Measurements from ENCODE around the gene ZDHHC16. TPM values are rescaled to one million over a fixed set of nuclear protein-coding genes. Genes with fewer than 3 reads are reported as not detected.
A peak's percentile ranks its signal among the peaks of the same experiment; 100 is the strongest.
"Not testable (repeated sequence)": the region's sequence is repeated elsewhere in the genome, so short reads cannot be mapped to it uniquely, and the experiment has no call there.

ZDHHC16 gene
- polyA plus RNA-seq, 1 donor: 30.7 TPM

DNA sequence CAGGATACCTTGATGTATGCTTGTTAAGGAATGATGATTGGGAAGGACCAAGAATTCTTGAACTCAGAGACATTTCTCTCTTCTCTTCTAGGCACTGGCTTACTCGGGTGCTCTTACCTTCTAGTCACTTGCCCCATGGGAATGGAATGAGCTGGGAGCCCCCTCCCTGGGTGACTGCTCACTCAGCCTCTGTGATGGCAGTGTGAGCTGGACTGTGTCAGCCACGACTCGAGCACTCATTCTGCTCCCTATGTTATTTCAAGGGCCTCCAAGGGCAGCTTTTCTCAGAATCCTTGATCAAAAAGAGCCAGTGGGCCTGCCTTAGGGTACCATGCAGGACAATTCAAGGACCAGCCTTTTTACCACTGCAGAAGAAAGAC, 10.7 kb downstream of the ZDHHC16 start:
- H3K27ac ChIP-seq (ENCODE audit: low read length): no peak overlapping the region
- no peaks in the 10 kb centered on the region for H3K27me3 ChIP-seq (ENCODE audit: control insufficient read depth, insufficient read depth, low read length)
- no peaks in the 10 kb centered on the region for H3K4me1 ChIP-seq (ENCODE audit: control insufficient read depth, insufficient read depth, low read length)
- no peaks in the 10 kb centered on the region for H3K9me3 ChIP-seq (ENCODE audit: control insufficient read depth, low read depth, low read length)
- no peak for DNase-seq
- H3K36me3 ChIP-seq (ENCODE audit: control insufficient read depth, insufficient read depth, low read length): peaks cover 89% of the 10 kb centered on the region
- no peak overlapping the region for H3K4me3 ChIP-seq (ENCODE audit: low read length)
- WGBS (ENCODE audit: insufficient coverage, low lambda C conversion rate): no CpG with 5 or more reads among the region's 3 CpGs

DNA sequence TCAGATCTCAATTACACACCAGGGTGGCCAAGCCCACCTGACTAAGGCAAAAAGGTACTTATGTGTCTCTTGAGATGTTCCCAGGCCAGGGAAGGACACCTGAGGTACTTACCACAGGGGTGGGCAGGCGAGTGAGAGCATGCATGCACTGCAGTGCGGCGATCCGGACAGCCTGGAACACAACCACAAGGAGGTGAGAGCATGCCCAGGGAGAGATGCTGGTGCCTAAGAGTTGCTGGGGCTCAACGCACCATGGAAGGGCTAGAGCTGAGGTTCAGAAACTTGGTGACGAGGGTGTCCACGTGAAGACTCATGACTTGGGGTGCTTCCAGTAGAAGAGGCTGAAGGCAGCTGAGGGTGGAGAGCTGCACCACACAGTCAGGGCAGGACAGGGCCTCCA, 13.1 kb downstream of the ZDHHC16 start:
- Histone ChIP-seq H3K36me3 (ENCODE audit: control insufficient read depth, insufficient read depth, low read length) (peaks cover 90% of the 10 kb centered on the region), H3K9me3 (ENCODE audit: control insufficient read depth, low read depth, low read length) (no peaks in the 10 kb centered on the region), H3K4me3 (ENCODE audit: low read length) (no peak overlapping the region), H3K4me1 (ENCODE audit: control insufficient read depth, insufficient read depth, low read length) (no peaks in the 10 kb centered on the region), H3K27ac (ENCODE audit: low read length) (no peak overlapping the region), H3K27me3 (ENCODE audit: control insufficient read depth, insufficient read depth, low read length) (no peaks in the 10 kb centered on the region)
- WGBS (ENCODE audit: insufficient coverage, low lambda C conversion rate): no CpG with 5 or more reads among the region's 7 CpGs
- DNase-seq: no peak

DNA sequence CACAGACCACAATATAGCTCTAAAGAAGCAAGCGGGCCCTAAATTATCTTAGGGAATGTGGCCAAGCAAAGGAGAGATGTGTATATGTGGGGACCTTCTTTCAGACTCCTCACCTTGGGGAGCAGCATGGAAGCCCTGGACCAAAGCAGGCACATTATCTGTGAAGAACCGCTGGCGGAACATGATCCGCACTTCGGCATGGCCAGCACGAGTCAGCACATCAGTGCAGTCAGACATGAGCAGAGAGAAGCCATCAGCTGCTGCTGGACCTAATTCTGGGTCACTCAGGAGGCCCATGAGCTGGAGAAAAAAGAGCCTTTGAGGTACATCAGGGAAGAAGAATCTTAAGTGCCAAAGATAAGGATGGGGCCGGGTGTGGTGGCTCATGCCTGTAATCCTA, 14.0 kb downstream of the ZDHHC16 start:
- Histone ChIP-seq H3K4me3 (ENCODE audit: low read length) (no peak overlapping the region), H3K27me3 (ENCODE audit: control insufficient read depth, insufficient read depth, low read length) (no peaks in the 10 kb centered on the region), H3K27ac (ENCODE audit: low read length) (no peak overlapping the region), H3K36me3 (ENCODE audit: control insufficient read depth, insufficient read depth, low read length) (peaks cover 90% of the 10 kb centered on the region), H3K4me1 (ENCODE audit: control insufficient read depth, insufficient read depth, low read length) (no peaks in the 10 kb centered on the region), H3K9me3 (ENCODE audit: control insufficient read depth, low read depth, low read length) (no peaks in the 10 kb centered on the region)
- DNase-seq: no peak
- WGBS (ENCODE audit: insufficient coverage, low lambda C conversion rate): no CpG with 5 or more reads among the region's 7 CpGs

GRCh38 chr10:97462309-97462708, 16.3 kb downstream of the ZDHHC16 start:
- WGBS (ENCODE audit: insufficient coverage, low lambda C conversion rate): no CpG with 5 or more reads among the region's 2 CpGs
- Histone ChIP-seq H3K9me3 (ENCODE audit: control insufficient read depth, low read depth, low read length) (no peaks in the 10 kb centered on the region), H3K27ac (ENCODE audit: low read length) (no peak overlapping the region), H3K36me3 (ENCODE audit: control insufficient read depth, insufficient read depth, low read length) (peaks cover 90% of the 10 kb centered on the region), H3K4me1 (ENCODE audit: control insufficient read depth, insufficient read depth, low read length) (no peaks in the 10 kb centered on the region), H3K27me3 (ENCODE audit: control insufficient read depth, insufficient read depth, low read length) (no peaks in the 10 kb centered on the region), H3K4me3 (ENCODE audit: low read length) (no peak overlapping the region)
- DNase-seq: no peak

DNA sequence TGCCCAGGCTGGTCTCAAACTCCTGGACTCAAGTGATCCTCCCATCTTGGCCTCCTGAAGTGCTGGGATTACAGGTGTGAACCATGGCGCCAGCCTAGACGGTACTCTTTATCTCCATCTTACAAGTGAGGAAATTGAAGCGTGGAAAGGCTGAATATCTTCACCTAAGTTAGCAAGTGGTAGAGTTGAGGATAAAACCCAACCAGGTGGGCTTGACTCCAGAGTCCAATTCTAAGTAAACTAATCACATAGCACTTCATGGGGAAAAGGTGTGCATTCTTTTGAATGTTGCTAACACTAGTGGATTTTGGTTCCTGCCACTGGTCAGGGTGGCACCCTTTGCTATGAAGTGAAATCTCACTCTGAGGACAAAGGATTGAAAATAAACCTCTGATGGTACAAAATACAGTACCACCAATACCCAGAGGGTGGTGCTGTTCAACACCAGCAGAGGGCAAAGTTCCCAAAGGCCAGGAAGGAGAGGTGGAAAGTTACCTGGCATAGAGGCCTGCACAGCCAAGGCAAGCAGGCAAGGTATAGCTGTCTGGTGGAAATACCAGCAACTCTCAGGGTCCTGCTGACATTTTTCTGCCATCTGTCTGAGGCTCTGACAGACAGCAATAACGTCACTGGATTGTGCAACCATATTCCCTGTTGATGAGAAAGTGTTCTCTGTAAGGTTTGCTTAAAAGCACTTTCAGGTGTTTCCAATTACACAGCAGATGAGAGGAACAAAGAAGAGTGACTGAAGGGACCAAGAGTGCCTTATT, 17.6 kb downstream of the ZDHHC16 start:
- WGBS (ENCODE audit: insufficient coverage, low lambda C conversion rate): no CpG with 5 or more reads among the region's 4 CpGs
- no peaks in the 10 kb centered on the region for H3K27me3 ChIP-seq (ENCODE audit: control insufficient read depth, insufficient read depth, low read length)
- no peaks in the 10 kb centered on the region for H3K4me1 ChIP-seq (ENCODE audit: control insufficient read depth, insufficient read depth, low read length)
- no peak overlapping the region for H3K4me3 ChIP-seq (ENCODE audit: low read length)
- H3K27ac ChIP-seq (ENCODE audit: low read length): no peak overlapping the region
- H3K36me3 ChIP-seq (ENCODE audit: control insufficient read depth, insufficient read depth, low read length): peaks cover 94% of the 10 kb centered on the region
- DNase-seq: peak; percentile 63 to 67
- H3K9me3 ChIP-seq (ENCODE audit: control insufficient read depth, low read depth, low read length): no peaks in the 10 kb centered on the region

DNA sequence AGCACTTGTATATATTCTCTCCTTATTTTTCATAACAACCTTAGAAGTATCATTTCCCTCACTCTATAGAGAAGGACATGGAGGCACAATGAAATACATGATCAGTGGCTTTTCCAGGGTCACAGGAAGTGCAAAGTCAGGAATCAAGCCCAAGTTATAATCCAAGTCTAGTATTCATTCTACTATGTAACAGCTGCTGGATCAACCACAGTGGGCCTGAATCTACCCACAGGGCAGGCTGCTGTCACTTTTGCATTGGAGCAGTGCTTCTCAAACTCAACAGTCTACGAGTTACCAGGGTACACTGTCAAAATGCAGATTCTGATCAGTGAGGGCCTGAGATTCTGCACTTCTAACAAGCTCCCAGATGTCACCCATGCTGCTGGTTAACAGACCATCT, 18.3 kb downstream of the ZDHHC16 start:
- Histone ChIP-seq H3K36me3 (ENCODE audit: control insufficient read depth, insufficient read depth, low read length) (peaks cover 94% of the 10 kb centered on the region), H3K4me3 (ENCODE audit: low read length) (no peak overlapping the region), H3K27ac (ENCODE audit: low read length) (no peak overlapping the region), H3K27me3 (ENCODE audit: control insufficient read depth, insufficient read depth, low read length) (no peaks in the 10 kb centered on the region), H3K9me3 (ENCODE audit: control insufficient read depth, low read depth, low read length) (no peaks in the 10 kb centered on the region), H3K4me1 (ENCODE audit: control insufficient read depth, insufficient read depth, low read length) (no peaks in the 10 kb centered on the region)
- no peak for DNase-seq
- no CpG with 5 or more reads among the region's 1 CpG for WGBS (ENCODE audit: insufficient coverage, low lambda C conversion rate)

DNA sequence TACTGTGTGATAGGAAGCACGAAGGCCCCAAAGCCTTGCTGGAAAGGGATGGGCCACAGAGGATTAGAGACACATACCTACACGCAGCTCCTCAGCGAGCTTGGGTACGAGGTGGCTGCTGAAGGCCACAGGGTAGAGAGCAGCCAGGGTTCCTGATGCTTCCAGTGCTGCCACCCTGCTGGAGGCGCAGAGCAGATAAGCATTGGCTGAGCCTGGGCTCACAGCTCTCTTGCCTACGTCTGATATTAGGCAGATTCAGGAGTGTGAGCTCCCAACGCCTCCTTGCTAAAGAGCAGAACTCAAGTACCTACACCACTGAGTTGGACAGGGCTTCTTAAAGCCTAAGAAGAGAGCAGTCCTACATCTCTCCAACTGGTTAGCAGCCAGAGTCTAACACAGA, 20.0 kb downstream of the ZDHHC16 start:
- peaks cover 93% of the 10 kb centered on the region for H3K36me3 ChIP-seq (ENCODE audit: control insufficient read depth, insufficient read depth, low read length)
- WGBS (ENCODE audit: insufficient coverage, low lambda C conversion rate): no CpG with 5 or more reads among the region's 7 CpGs

GRCh38 chr10:97466755-97467154, 20.8 kb downstream of the ZDHHC16 start:
- Histone ChIP-seq H3K36me3 (ENCODE audit: control insufficient read depth, insufficient read depth, low read length) (peaks cover 90% of the 10 kb centered on the region), H3K4me3 (ENCODE audit: low read length) (no peak overlapping the region), H3K4me1 (ENCODE audit: control insufficient read depth, insufficient read depth, low read length) (no peaks in the 10 kb centered on the region), H3K27ac (ENCODE audit: low read length) (no peak overlapping the region), H3K27me3 (ENCODE audit: control insufficient read depth, insufficient read depth, low read length) (no peaks in the 10 kb centered on the region), H3K9me3 (ENCODE audit: control insufficient read depth, low read depth, low read length) (no peaks in the 10 kb centered on the region)
- DNase-seq: no peak
- no CpG with 5 or more reads among the region's 4 CpGs for WGBS (ENCODE audit: insufficient coverage, low lambda C conversion rate)

More for the DNA sequence above, 20.0 kb downstream of the ZDHHC16 start:
- H3K4me1 ChIP-seq (ENCODE audit: control insufficient read depth, insufficient read depth, low read length): no peaks in the 10 kb centered on the region
- no peaks in the 10 kb centered on the region for H3K27me3 ChIP-seq (ENCODE audit: control insufficient read depth, insufficient read depth, low read length)
- H3K27ac ChIP-seq (ENCODE audit: low read length): no peak overlapping the region
- H3K9me3 ChIP-seq (ENCODE audit: control insufficient read depth, low read depth, low read length): no peaks in the 10 kb centered on the region
- no peak overlapping the region for H3K4me3 ChIP-seq (ENCODE audit: low read length)
- DNase-seq: no peak

DNA sequence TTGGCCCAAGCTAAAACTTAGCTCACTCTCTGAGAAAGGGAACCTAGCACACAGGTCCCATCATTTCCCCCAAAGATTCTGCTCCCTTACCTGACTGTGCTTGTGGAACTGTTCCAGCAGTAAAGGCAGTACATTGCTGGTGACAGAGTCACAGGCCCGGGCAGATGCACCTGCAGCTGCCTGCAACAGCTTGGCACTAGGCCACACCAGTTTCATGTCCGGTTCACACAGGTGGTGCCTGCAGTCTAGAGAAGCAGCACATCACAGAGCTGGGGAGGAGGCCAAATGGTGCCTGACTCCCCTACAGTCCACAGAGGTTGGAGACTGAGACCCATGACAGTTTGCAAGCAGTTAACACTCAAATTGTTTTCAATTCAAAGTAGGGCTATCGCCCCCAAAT, 22.2 kb downstream of the ZDHHC16 start:
- Histone ChIP-seq H3K4me3 (ENCODE audit: low read length) (no peak overlapping the region), H3K27ac (ENCODE audit: low read length) (no peak overlapping the region), H3K27me3 (ENCODE audit: control insufficient read depth, insufficient read depth, low read length) (no peaks in the 10 kb centered on the region), H3K4me1 (ENCODE audit: control insufficient read depth, insufficient read depth, low read length) (no peaks in the 10 kb centered on the region), H3K9me3 (ENCODE audit: control insufficient read depth, low read depth, low read length) (no peaks in the 10 kb centered on the region), H3K36me3 (ENCODE audit: control insufficient read depth, insufficient read depth, low read length) (peaks cover 80% of the 10 kb centered on the region)
- DNase-seq: no peak
- WGBS (ENCODE audit: insufficient coverage, low lambda C conversion rate): no CpG with 5 or more reads among the region's 3 CpGs

- H3K4me1 ChIP-seq (ENCODE audit: control insufficient read depth, insufficient read depth, low read length); H3K9me3 ChIP-seq (ENCODE audit: control insufficient read depth, low read depth, low read length); H3K27ac ChIP-seq (ENCODE audit: low read length); H3K27me3 ChIP-seq (ENCODE audit: control insufficient read depth, insufficient read depth, low read length); DNase-seq; H3K4me3 ChIP-seq (ENCODE audit: low read length): not testable (repeated sequence)
- H3K36me3 ChIP-seq (ENCODE audit: control insufficient read depth, insufficient read depth, low read length): peaks cover 76% of the 10 kb centered on the region
- no CpG with 5 or more reads among the region's 12 CpGs for WGBS (ENCODE audit: insufficient coverage, low lambda C conversion rate)
These were observed 22.8 kb downstream of the ZDHHC16 start for GRCh38 chr10:97468781-97469180.

GRCh38 chr10:97474918-97475317, 28.9 kb downstream of the ZDHHC16 start:
- Histone ChIP-seq H3K36me3 (ENCODE audit: control insufficient read depth, insufficient read depth, low read length) (peaks cover 65% of the 10 kb centered on the region), H3K4me1 (ENCODE audit: control insufficient read depth, insufficient read depth, low read length) (no peaks in the 10 kb centered on the region), H3K27me3 (ENCODE audit: control insufficient read depth, insufficient read depth, low read length) (no peaks in the 10 kb centered on the region), H3K27ac (ENCODE audit: low read length) (no peak overlapping the region), H3K9me3 (ENCODE audit: control insufficient read depth, low read depth, low read length) (no peaks in the 10 kb centered on the region), H3K4me3 (ENCODE audit: low read length) (no peak overlapping the region)
- 100% methylated on average over 1 of the region's 4 CpGs for WGBS (ENCODE audit: insufficient coverage, low lambda C conversion rate)
- DNase-seq: no peak

Measured in large intestine (tissue), 3 donors.